BE2C (cell line): ENCODE data around the gene CREB5.

Experiments used
- DNase-seq: peaks from one replicate; pipeline ENCODE4 v3.0.0-alpha.2; 2020
- H3K27me3 ChIP-seq: fragments of 250-450 bp; sonication (Bioruptor Pico); 2 replicates; pipeline ENCODE4 v1.5.1; 2020; ENCODE audit warnings: mild to moderate bottlenecking
- H3K36me3 ChIP-seq: fragments of 250-450 bp; sonication (Bioruptor Pico); 2 replicates; pipeline ENCODE4 v1.5.1; 2020; ENCODE audit warnings: mild to moderate bottlenecking
- H3K4me1 ChIP-seq: fragments of 250-450 bp; sonication (Bioruptor Pico); 2 replicates; pipeline ENCODE4 v1.5.1; 2020
- H3K4me3 ChIP-seq: 2 replicates; pipeline ENCODE4 v1.5.1; 2011; ENCODE audit warnings: low read depth, low read length
- H3K9me3 ChIP-seq: fragments of 250-450 bp; sonication (Bioruptor Pico); 2 replicates; pipeline ENCODE4 v1.5.1; 2020
- TF ChIP-seq, protein P1 (sequence below): IDR thresholded peaks from 2 replicates; pipeline ENCODE4 v1.5.1; 2012; ENCODE audit warnings: mild to moderate bottlenecking, low read depth, low read length

Gene CREB5

GRCh38 chr7:28573651-28574301 is 161.5 kb downstream of the CREB5 start:
- Histone ChIP-seq H3K4me3 (peak overlapping the region; percentile 22), H3K4me1 (peaks cover 18% of the 10 kb centered on the region), H3K27me3 (no peaks in the 10 kb centered on the region; the same call in 1 of the 2 replicates), H3K36me3 (no peaks in the 10 kb centered on the region), H3K9me3 (no peaks in the 10 kb centered on the region)
- TF ChIP-seq, protein P1, sequence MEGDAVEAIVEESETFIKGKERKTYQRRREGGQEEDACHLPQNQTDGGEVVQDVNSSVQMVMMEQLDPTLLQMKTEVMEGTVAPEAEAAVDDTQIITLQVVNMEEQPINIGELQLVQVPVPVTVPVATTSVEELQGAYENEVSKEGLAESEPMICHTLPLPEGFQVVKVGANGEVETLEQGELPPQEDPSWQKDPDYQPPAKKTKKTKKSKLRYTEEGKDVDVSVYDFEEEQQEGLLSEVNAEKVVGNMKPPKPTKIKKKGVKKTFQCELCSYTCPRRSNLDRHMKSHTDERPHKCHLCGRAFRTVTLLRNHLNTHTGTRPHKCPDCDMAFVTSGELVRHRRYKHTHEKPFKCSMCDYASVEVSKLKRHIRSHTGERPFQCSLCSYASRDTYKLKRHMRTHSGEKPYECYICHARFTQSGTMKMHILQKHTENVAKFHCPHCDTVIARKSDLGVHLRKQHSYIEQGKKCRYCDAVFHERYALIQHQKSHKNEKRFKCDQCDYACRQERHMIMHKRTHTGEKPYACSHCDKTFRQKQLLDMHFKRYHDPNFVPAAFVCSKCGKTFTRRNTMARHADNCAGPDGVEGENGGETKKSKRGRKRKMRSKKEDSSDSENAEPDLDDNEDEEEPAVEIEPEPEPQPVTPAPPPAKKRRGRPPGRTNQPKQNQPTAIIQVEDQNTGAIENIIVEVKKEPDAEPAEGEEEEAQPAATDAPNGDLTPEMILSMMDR: no peak
- peak; percentile 53 for DNase-seq

- H3K27me3 ChIP-seq: no peaks in the 10 kb centered on the region; the same call in 1 of the 2 replicates
- H3K36me3 ChIP-seq: no peaks in the 10 kb centered on the region
- no peak for DNase-seq
- H3K9me3 ChIP-seq: no peaks in the 10 kb centered on the region
- H3K4me3 ChIP-seq: no peak overlapping the region
- H3K4me1 ChIP-seq: peaks cover 18% of the 10 kb centered on the region
- TF ChIP-seq, protein P1: no peak
These were observed 162.9 kb downstream of the CREB5 start for GRCh38 chr7:28575241-28575643.

GRCh38 chr7:28576656-28577055 is 164.3 kb downstream of the CREB5 start:
- Histone ChIP-seq H3K27me3 (no peaks in the 10 kb centered on the region; the same call in 1 of the 2 replicates), H3K9me3 (no peaks in the 10 kb centered on the region), H3K36me3 (no peaks in the 10 kb centered on the region), H3K4me3 (no peak overlapping the region), H3K4me1 (peaks cover 18% of the 10 kb centered on the region)
- TF ChIP-seq, protein P1: no peak
- no peak for DNase-seq

- DNase-seq: no peak
- Histone ChIP-seq H3K27me3 (no peaks in the 10 kb centered on the region; the same call in 1 of the 2 replicates), H3K36me3 (no peaks in the 10 kb centered on the region), H3K9me3 (no peaks in the 10 kb centered on the region), H3K4me1 (no peaks in the 10 kb centered on the region), H3K4me3 (no peak overlapping the region)
- TF ChIP-seq, protein P1: no peak
These were observed 167.3 kb downstream of the CREB5 start for GRCh38 chr7:28579571-28579970.

DNA sequence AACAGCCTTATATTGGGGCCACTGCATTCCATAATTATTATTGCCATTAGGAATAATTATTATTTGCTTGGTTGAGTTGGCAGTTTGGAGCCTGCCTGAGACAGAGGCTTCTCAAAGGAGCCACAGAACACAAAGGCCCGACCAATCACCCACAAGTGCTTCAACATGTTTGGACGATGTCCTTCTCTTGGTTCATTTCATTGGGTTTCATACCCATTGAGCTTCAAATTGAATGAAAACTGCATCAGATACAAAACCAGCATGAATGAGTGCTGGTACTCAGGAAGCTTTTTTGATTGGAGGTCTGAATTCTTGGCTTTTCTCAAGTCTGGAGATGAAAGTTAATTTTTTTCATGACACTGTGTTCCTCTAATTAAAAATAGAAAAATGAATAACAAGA is 168.3 kb downstream of the CREB5 start:
- Histone ChIP-seq H3K4me3 (no peak overlapping the region), H3K4me1 (no peaks in the 10 kb centered on the region), H3K27me3 (no peaks in the 10 kb centered on the region; the same call in 1 of the 2 replicates), H3K9me3 (no peaks in the 10 kb centered on the region), H3K36me3 (no peaks in the 10 kb centered on the region)
- no peak for DNase-seq
- TF ChIP-seq, protein P1: no peak

DNA sequence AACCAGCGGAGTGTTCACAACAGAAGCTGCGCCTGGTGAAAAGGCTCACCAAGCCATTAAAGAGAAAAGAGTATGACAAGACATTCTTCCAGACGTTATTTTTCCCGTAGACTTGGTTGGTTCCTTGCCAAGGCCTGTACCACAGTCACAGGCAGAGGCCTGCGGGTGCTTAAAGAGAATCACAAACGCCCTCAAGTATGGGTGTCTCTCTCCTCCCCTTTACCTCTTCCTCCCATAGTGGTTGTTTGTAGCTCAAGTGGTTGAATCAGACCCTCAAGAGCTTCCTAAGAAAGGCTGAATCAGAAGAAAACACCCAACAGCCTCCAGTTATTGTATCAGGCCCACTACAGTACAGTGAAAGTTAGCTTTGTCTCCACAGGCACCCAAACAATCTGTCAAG is 169.0 kb downstream of the CREB5 start:
- TF ChIP-seq, protein P1: no peak
- no peaks in the 10 kb centered on the region for H3K27me3 ChIP-seq
- H3K4me1 ChIP-seq: peaks cover under 1% of the 10 kb centered on the region; the same call in 1 of the 2 replicates
- H3K9me3 ChIP-seq: no peaks in the 10 kb centered on the region
- no peaks in the 10 kb centered on the region for H3K36me3 ChIP-seq
- no peak for DNase-seq
- H3K4me3 ChIP-seq: no peak overlapping the region
